Panc1 (cell line): Measurements from ENCODE around the gene NUAK2. TPM values are rescaled to one million over a fixed set of nuclear protein-coding genes. Genes with fewer than 3 reads are reported as not detected.

Experiments used
- ATAC-seq: fragments of 200-7000 bp; cut with Tn5 transposase; 2 replicates; pipeline ENCODE4 v1.9.1; 2020; ENCODE audit warnings: mild to moderate bottlenecking, moderate library complexity
- BruUV-seq: library from RNA; stranded (reverse); fragments of 400-500 nt; replicated peaks from 2 replicates; lab custom pipeline; 2021; lab: Mats Ljungman, UMichigan
- CTCF ChIA-PET: fragments of 300-600 bp; sonication (Branson Sonifier 250); formaldehyde crosslinking; loops from one replicate; lab custom pipeline; 2022; ENCODE audit warnings: antibody characterized with exemption; lab: Charles Lee
- POLR2A ChIA-PET: fragments of 300-600 bp; sonication (Branson Sonifier 250); formaldehyde crosslinking; loops from one replicate; lab custom pipeline; 2022; ENCODE audit warnings: antibody characterized with exemption; lab: Charles Lee
- DNase-seq: peaks from one replicate; pipeline ENCODE4 v3.0.0-alpha.2; 2010; ENCODE audit warnings: low read depth, low spot score
- H3K27ac ChIP-seq: 2 replicates; pipeline ENCODE4 v1.5.1; 2011; ENCODE audit warnings: mild to moderate bottlenecking, low read length, inconsistent platforms
- H3K27me3 ChIP-seq: fragments of 200-500 bp; sonication (Bioruptor generic); 2 replicates; pipeline ENCODE4 v1.6.0; 2014; ENCODE audit warnings: low read length, inconsistent platforms; ENCODE audit not compliant: control insufficient read depth, insufficient read depth
- H3K36me3 ChIP-seq: fragments of 200-500 bp; sonication (Bioruptor generic); 2 replicates; pipeline ENCODE4 v1.5.1; 2014; ENCODE audit warnings: inconsistent platforms, mild to moderate bottlenecking, low read length, moderate library complexity; ENCODE audit not compliant: control insufficient read depth, insufficient read depth
- H3K4me1 ChIP-seq: 2 replicates; pipeline ENCODE4 v1.5.1; 2011; ENCODE audit warnings: inconsistent platforms, mild to moderate bottlenecking, low read length, moderate library complexity; ENCODE audit not compliant: control insufficient read depth, insufficient read depth
- H3K4me3 ChIP-seq, 2 experiments: 2 replicates each; pipeline ENCODE4 v1.5.1; 2011 to 2012; ENCODE audit warnings: low read depth in 2 of 2, low read length in 2 of 2, mild to moderate bottlenecking in 2 of 2, inconsistent platforms in 1 of 2, moderate library complexity in 1 of 2
- H3K9me3 ChIP-seq: fragments of 200-500 bp; sonication (Bioruptor generic); 2 replicates; pipeline ENCODE4 v1.5.1; 2014; ENCODE audit warnings: low read depth, mild to moderate bottlenecking, inconsistent platforms, low read length, moderate library complexity; ENCODE audit not compliant: control insufficient read depth, insufficient read depth
- POLR2AphosphoS5 ChIP-seq: IDR thresholded peaks from 2 replicates; pipeline ENCODE4 v1.6.1; 2012; ENCODE audit warnings: mild to moderate bottlenecking, low read depth, low read length, moderate library complexity
- SIN3A ChIP-seq: IDR thresholded peaks from 2 replicates; pipeline ENCODE4 v1.6.1; 2012; ENCODE audit warnings: low read depth, mild to moderate bottlenecking, low read length, moderate library complexity, borderline replicate concordance; ENCODE audit not compliant: insufficient read depth
- TCF7L2 ChIP-seq: IDR thresholded peaks from 2 replicates; pipeline ENCODE4 v1.6.1; 2011; ENCODE audit warnings: mild to moderate bottlenecking, low read depth, low read length, inconsistent platforms
- in situ Hi-C: cut with HindIII; loops from 2 replicates; pipeline ENCODE4 v1.10.0; 2016; ENCODE audit warnings: low sequenced_read_pairs, low pct_unique_long_range_greater_than_20kb
- intact Hi-C: fragments of 100-400 bp; cut with micrococcal nuclease; formaldehyde crosslinking; loops from one replicate; pipeline ENCODE4 v1.10.0; 2022; ENCODE audit not compliant: unreplicated experiment
- total RNA-seq: library from RNA; stranded (reverse); gene quantifications from one replicate; pipeline ENCODE4 v1.2.1, GENCODE V29; 2021; ENCODE audit not compliant: unreplicated experiment
- TF ChIP-seq, protein P1 (sequence below), 2 experiments: IDR thresholded peaks; 2 replicates each; pipeline ENCODE4 v1.6.1; 2011 to 2012; ENCODE audit warnings: low read depth in 2 of 2, control low read depth in 1 of 2, low read length in 1 of 2, mild to moderate bottlenecking in 1 of 2, moderate library complexity in 1 of 2; ENCODE audit not compliant: insufficient read depth in 1 of 2
- TF ChIP-seq, protein P2 (sequence below): fragments of 450-650 bp; IDR thresholded peaks from 2 replicates; pipeline ENCODE4 v1.5.1; 2017; ENCODE audit warnings: mild to moderate bottlenecking

Gene NUAK2
- total RNA-seq, 1 experiment from 2014 or later = 17.4 TPM

DNA sequence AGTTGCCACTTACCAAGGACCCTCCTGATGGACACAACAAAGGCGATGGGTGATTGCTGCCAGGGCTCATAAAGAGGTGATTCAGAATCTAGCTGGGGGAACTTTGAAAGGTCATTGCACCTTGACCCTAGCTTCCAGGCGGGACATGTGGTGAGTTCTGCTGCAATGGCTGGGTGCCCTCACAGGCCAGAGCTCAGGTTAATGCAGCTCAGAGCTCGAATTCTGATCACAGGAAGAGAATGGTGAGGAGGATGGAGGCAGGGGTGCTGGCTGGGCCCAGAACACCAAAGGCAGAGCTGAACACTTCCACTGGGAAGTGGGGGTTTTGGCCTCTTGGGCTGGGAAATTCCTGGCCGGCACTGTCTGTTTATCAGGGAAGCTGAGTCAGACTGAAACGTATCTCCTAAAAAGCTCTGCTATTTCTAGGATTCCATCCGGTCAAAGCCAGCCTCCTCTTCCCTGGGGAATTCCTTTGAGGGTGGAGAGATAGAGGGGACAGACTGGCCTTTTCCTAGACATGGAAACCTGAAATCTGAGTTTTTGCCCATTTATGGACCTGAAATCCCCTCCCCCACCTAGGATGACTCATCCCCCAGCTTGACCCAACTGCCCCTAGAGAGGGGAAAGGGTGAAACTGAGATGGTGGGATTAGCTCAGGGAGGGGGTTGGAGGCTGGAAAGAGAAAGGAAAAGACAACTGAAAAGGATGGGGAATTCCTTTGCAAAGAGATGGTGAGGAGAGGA lies 27.2 kb downstream of the NUAK2 start:
- peak overlapping the region; percentile 86 for H3K27ac ChIP-seq
- ChIA-PET POLR2A (interaction anchor here (0.7 kb wide), 1 partner anchor 482 kb away, joined by 3 read pairs; no protein-coding TSS in a partner anchor), CTCF (interaction anchor here (0.8 kb wide), 2 partner anchors 21 to 36 kb away, joined by 3 to 5 read pairs; no protein-coding TSS in a partner anchor)
- in situ Hi-C loops (no loop called here), intact Hi-C loops (no loop called here)
- no peaks in the 10 kb centered on the region for H3K27me3 ChIP-seq
- TF ChIP-seq POLR2AphosphoS5 (peak; percentile 15; the same call in 1 of the 2 replicates), TCF7L2 (no peak)
- no peaks in the 10 kb centered on the region for H3K9me3 ChIP-seq
- DNase-seq (peak; percentile 61), ATAC-seq (peak; percentile 64)
- H3K4me1 ChIP-seq = peaks cover 42% of the 10 kb centered on the region
- no peak overlapping the region; a peak in 1 of 4 replicates for H3K4me3 ChIP-seq
- H3K36me3 ChIP-seq = no peaks in the 10 kb centered on the region
- no TSS peak for BruUV-seq

DNA sequence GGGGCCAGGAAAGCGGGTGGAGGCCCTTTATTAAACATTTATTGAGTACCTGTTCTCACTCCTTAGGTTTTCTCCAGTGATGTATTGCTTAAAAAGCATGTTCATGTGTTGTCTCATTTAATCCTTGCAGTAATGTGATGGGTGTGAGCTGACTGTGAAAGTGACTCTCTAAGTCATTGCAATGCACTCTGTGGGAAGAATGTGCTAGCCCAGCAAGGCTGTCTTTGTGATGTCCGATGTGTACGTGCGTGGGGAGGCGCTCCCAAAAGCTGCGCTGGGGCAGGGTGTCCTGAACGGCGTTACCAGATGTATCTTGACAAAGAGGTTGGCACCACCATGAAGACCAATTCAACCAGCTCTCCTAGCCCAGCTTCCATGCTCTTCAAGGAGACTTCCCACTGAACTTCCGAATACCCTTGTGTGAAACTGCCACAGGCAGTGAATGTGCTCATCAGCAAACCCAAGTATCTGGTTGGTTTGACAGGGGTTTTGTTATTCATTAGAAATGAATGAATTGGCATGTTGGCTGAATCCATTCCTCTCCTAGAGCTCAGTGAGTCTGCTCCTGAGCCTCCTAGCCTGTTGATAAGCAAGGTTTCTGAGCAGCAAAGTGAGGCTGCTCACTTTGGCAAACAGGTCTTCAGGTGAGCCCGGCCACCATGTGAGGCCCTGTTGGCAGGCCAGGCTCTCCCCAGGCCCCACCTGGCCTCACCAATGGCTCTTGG lies 28.0 kb downstream of the NUAK2 start:
- DNase-seq (no peak), ATAC-seq (peak; percentile 16)
- Histone ChIP-seq H3K4me1 (peaks cover 37% of the 10 kb centered on the region), H3K27me3 (no peaks in the 10 kb centered on the region), H3K36me3 (no peaks in the 10 kb centered on the region), H3K4me3 (no peak overlapping the region), H3K9me3 (no peaks in the 10 kb centered on the region), H3K27ac (peak overlapping the region; percentile 86)
- CTCF ChIA-PET = no interaction called here
- intact Hi-C loops = no loop called here
- BruUV-seq = no TSS peak
- POLR2A ChIA-PET = no interaction called here
- no peak for TF ChIP-seq TCF7L2
- TF ChIP-seq, protein P1, sequence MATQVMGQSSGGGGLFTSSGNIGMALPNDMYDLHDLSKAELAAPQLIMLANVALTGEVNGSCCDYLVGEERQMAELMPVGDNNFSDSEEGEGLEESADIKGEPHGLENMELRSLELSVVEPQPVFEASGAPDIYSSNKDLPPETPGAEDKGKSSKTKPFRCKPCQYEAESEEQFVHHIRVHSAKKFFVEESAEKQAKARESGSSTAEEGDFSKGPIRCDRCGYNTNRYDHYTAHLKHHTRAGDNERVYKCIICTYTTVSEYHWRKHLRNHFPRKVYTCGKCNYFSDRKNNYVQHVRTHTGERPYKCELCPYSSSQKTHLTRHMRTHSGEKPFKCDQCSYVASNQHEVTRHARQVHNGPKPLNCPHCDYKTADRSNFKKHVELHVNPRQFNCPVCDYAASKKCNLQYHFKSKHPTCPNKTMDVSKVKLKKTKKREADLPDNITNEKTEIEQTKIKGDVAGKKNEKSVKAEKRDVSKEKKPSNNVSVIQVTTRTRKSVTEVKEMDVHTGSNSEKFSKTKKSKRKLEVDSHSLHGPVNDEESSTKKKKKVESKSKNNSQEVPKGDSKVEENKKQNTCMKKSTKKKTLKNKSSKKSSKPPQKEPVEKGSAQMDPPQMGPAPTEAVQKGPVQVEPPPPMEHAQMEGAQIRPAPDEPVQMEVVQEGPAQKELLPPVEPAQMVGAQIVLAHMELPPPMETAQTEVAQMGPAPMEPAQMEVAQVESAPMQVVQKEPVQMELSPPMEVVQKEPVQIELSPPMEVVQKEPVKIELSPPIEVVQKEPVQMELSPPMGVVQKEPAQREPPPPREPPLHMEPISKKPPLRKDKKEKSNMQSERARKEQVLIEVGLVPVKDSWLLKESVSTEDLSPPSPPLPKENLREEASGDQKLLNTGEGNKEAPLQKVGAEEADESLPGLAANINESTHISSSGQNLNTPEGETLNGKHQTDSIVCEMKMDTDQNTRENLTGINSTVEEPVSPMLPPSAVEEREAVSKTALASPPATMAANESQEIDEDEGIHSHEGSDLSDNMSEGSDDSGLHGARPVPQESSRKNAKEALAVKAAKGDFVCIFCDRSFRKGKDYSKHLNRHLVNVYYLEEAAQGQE (IDR thresholded peaks at IDR 0.05; ENCODE audit: insufficient read depth in 1 of 2, low read depth in 2 of 2, low read length in 1 of 2) = no peak
- no peak for TF ChIP-seq SIN3A
- TF ChIP-seq, protein P2, sequence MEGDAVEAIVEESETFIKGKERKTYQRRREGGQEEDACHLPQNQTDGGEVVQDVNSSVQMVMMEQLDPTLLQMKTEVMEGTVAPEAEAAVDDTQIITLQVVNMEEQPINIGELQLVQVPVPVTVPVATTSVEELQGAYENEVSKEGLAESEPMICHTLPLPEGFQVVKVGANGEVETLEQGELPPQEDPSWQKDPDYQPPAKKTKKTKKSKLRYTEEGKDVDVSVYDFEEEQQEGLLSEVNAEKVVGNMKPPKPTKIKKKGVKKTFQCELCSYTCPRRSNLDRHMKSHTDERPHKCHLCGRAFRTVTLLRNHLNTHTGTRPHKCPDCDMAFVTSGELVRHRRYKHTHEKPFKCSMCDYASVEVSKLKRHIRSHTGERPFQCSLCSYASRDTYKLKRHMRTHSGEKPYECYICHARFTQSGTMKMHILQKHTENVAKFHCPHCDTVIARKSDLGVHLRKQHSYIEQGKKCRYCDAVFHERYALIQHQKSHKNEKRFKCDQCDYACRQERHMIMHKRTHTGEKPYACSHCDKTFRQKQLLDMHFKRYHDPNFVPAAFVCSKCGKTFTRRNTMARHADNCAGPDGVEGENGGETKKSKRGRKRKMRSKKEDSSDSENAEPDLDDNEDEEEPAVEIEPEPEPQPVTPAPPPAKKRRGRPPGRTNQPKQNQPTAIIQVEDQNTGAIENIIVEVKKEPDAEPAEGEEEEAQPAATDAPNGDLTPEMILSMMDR = no peak
- TF ChIP-seq POLR2AphosphoS5 = no peak
- in situ Hi-C loops = no loop called here
